K562 treated with DMSO at 1 percent for 4 hours (cell line): ENCODE measurements around the gene TTC1. TPM values are rescaled to one million over a fixed set of nuclear protein-coding genes. Genes with fewer than 3 reads are reported as not detected.

Experiments
- total RNA-seq: library from RNA; unstranded; fragments of 300-600 nt; gene quantifications from 2 replicates; pipeline ENCODE4 v1.2.3, GENCODE V29; 2022; ENCODE audit not compliant: insufficient read depth

Gene TTC1
- total RNA-seq, result 56.5 and 59.7 TPM in 2 replicates

GRCh38 chr5:160008877-160009590 is at the start of gene TTC1:
Gene TTC1, plus strand, starts transcription at chr5:160009139. Its CDS starts 1,390 bp downstream, at chr5:160010529.

Other genes with a start within 250 kb of the TTC1 start
- gene ADRA1B, start 92.7 kb upstream of the TTC1 start, total RNA-seq, result not detected in 2 replicates
- gene PWWP2A, start 110.3 kb downstream of the TTC1 start, total RNA-seq, result 8.8 and 10.2 TPM in 2 replicates
- gene FABP6, start 220.4 kb downstream of the TTC1 start, total RNA-seq, result not detected in 2 replicates